ENCODE results near the gene CACNA2D3.

GRCh38 chr3:55060896-55061719 lies 938.8 kb downstream of the CACNA2D3 start:
- TF ChIP-seq, protein P1, sequence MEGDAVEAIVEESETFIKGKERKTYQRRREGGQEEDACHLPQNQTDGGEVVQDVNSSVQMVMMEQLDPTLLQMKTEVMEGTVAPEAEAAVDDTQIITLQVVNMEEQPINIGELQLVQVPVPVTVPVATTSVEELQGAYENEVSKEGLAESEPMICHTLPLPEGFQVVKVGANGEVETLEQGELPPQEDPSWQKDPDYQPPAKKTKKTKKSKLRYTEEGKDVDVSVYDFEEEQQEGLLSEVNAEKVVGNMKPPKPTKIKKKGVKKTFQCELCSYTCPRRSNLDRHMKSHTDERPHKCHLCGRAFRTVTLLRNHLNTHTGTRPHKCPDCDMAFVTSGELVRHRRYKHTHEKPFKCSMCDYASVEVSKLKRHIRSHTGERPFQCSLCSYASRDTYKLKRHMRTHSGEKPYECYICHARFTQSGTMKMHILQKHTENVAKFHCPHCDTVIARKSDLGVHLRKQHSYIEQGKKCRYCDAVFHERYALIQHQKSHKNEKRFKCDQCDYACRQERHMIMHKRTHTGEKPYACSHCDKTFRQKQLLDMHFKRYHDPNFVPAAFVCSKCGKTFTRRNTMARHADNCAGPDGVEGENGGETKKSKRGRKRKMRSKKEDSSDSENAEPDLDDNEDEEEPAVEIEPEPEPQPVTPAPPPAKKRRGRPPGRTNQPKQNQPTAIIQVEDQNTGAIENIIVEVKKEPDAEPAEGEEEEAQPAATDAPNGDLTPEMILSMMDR (conservative IDR thresholded peaks at IDR 0.05) = no peak
- no peak for TF ChIP-seq EZH2 (IDR thresholded peaks at IDR 0.05; ENCODE audit: low read depth)

All from PC-9 (cell line).